SK-N-SH (cell line): ENCODE results near the gene FGGY. TPM values are rescaled to one million over a fixed set of nuclear protein-coding genes. Genes with fewer than 3 reads are reported as not detected.

ENCODE experiments used
- CTCF ChIA-PET: fragments of 300-600, 350-600 bp; formaldehyde crosslinking; extraction: SDS; loops from one replicate; lab custom pipeline; 2021; lab: Yijun Ruan, JAX
- POLR2A ChIA-PET: fragments of 350-600 bp; sonication (Branson Sonifier 250); formaldehyde crosslinking; extraction: SDS; loops from one replicate; lab custom pipeline; 2020; ENCODE audit warnings: antibody characterized with exemption, inconsistent platforms; lab: Yijun Ruan, JAX
- DNase-seq: peaks from one replicate; pipeline ENCODE4 v3.0.0; 2012
- H2AFZ ChIP-seq: fragments of 200-600 bp; sonication (generic); 2 replicates; pipeline ENCODE4 v1.8.1; 2016; ENCODE audit warnings: antibody characterized with exemption, mild to moderate bottlenecking, low read depth
- H3F3A ChIP-seq: fragments of 200-600 bp; sonication (generic); replicated peaks from 2 replicates; pipeline ENCODE3; 2016; ENCODE audit warnings: antibody characterized with exemption, mild to moderate bottlenecking; ENCODE audit not compliant: insufficient read depth
- H3K27ac ChIP-seq, 2 experiments: fragments of 200-500 bp in 1 of 2; fragments of 200-600 bp in 1 of 2; sonication (Bioruptor generic) in 1 of 2; sonication (generic), shearing (Covaris generic) in 1 of 2; 2 replicates each; pipeline versions ENCODE4 v1.5.1 to v1.6.1; 2014 to 2016; ENCODE audit warnings: low read depth in 2 of 2, inconsistent platforms in 1 of 2, low read length in 1 of 2, mild to moderate bottlenecking in 1 of 2, mixed read lengths in 1 of 2
- H3K27me3 ChIP-seq: fragments of 200-600 bp; sonication (generic), shearing (Covaris generic); 2 replicates; pipeline ENCODE4 v1.6.1; 2016; ENCODE audit warnings: mixed run types; ENCODE audit not compliant: insufficient read depth
- H3K36me3 ChIP-seq, 2 experiments: fragments of 200-500 bp in 1 of 2; fragments of 200-600 bp in 1 of 2; sonication (Bioruptor generic) in 1 of 2; sonication (generic) in 1 of 2; replicated peaks in 1 of 2; 2 replicates each; pipeline versions ENCODE3 to v1.5.1; 2014 to 2016; ENCODE audit warnings: low read length in 1 of 2, mild to moderate bottlenecking in 1 of 2; ENCODE audit not compliant: insufficient read depth in 2 of 2, control insufficient read depth in 1 of 2
- H3K4me1 ChIP-seq, 2 experiments: fragments of 200-500 bp in 1 of 2; fragments of 200-600 bp in 1 of 2; sonication (Bioruptor generic) in 1 of 2; sonication (generic), shearing (Covaris generic) in 1 of 2; 2 replicates each; pipeline versions ENCODE4 v1.5.1 to v1.6.1; 2014 to 2016; ENCODE audit warnings: low read depth in 1 of 2, low read length in 1 of 2, mixed run types in 1 of 2; ENCODE audit not compliant: insufficient read depth in 2 of 2, control insufficient read depth in 1 of 2
- H3K4me2 ChIP-seq: fragments of 200-600 bp; sonication (generic), shearing (Covaris generic); 2 replicates; pipeline ENCODE4 v1.6.1; 2017; ENCODE audit warnings: mixed run types
- H3K4me3 ChIP-seq, 2 experiments: fragments of 200-500 bp in 1 of 2; fragments of 200-600 bp in 1 of 2; sonication (Bioruptor generic) in 1 of 2; sonication (generic), shearing (Covaris generic) in 1 of 2; 2 replicates each; pipeline versions ENCODE4 v1.5.1 to v1.8.1; 2014 to 2016; ENCODE audit warnings: low read depth in 2 of 2, inconsistent platforms in 1 of 2, low read length in 1 of 2, mild to moderate bottlenecking in 1 of 2, mixed read lengths in 1 of 2, moderate library complexity in 1 of 2
- H3K79me2 ChIP-seq: fragments of 200-600 bp; sonication (generic); 2 replicates; pipeline ENCODE4 v1.8.1; 2017; ENCODE audit warnings: mild to moderate bottlenecking; ENCODE audit not compliant: insufficient read depth
- H3K9ac ChIP-seq: fragments of 200-600 bp; sonication (generic); 2 replicates; pipeline ENCODE4 v1.6.1; 2017; ENCODE audit warnings: mixed run types
- H3K9me2 ChIP-seq: fragments of 200-600 bp; sonication (generic); 2 replicates; pipeline ENCODE4 v1.6.1; 2017; ENCODE audit warnings: mixed run types
- H3K9me3 ChIP-seq: fragments of 200-600 bp; sonication (generic); 2 replicates; pipeline ENCODE4 v1.6.1; 2017; ENCODE audit warnings: mixed run types, mild to moderate bottlenecking, moderate library complexity
- H4K20me1 ChIP-seq: fragments of 200-600 bp; sonication (generic); 2 replicates; pipeline ENCODE4 v1.6.1; 2017; ENCODE audit warnings: mild to moderate bottlenecking, mixed run types; ENCODE audit not compliant: insufficient read depth
- CHD2 ChIP-seq: fragments of 150-350 bp; IDR thresholded peaks from 2 replicates; pipeline ENCODE4 v1.6.1; 2018; ENCODE audit warnings: low read length; ENCODE audit not compliant: partially characterized antibody
- EZH2phosphoT487 ChIP-seq: fragments of 200-600 bp; sonication (generic); IDR thresholded peaks from 2 replicates; pipeline ENCODE4 v1.6.1; 2017; ENCODE audit warnings: low read depth, mixed run types, mild to moderate bottlenecking, antibody characterized with exemption, moderate library complexity, borderline replicate concordance
- FOXM1 ChIP-seq: IDR thresholded peaks from 2 replicates; pipeline ENCODE4 v1.4.0; 2012; ENCODE audit warnings: low read depth, mild to moderate bottlenecking
- MXI1 ChIP-seq: IDR thresholded peaks from 2 replicates; pipeline ENCODE4 v1.6.1; 2012; ENCODE audit warnings: mild to moderate bottlenecking, low read depth, low read length, improper control_type of control experiment
- NRF1 ChIP-seq: IDR thresholded peaks from 2 replicates; pipeline ENCODE4 v1.6.1; 2012; ENCODE audit warnings: low read depth, mild to moderate bottlenecking, low read length
- POLR2AphosphoS5 ChIP-seq: IDR thresholded peaks from 2 replicates; pipeline ENCODE4 v1.6.1; 2012; ENCODE audit warnings: low read depth, low read length
- RFX5 ChIP-seq: IDR thresholded peaks from 2 replicates; pipeline ENCODE4 v1.6.1; 2012; ENCODE audit warnings: mild to moderate bottlenecking, improper control_type of control experiment, low read length
- TAF1 ChIP-seq: IDR thresholded peaks from 2 replicates; pipeline ENCODE4 v1.6.1; 2012; ENCODE audit warnings: low read depth, mild to moderate bottlenecking, low read length, moderate library complexity, borderline replicate concordance
- TCF12 ChIP-seq: IDR thresholded peaks from 2 replicates; pipeline ENCODE4 v1.4.0; 2012
- TEAD4 ChIP-seq: IDR thresholded peaks from 2 replicates; pipeline ENCODE4 v1.4.0; 2012; ENCODE audit warnings: mild to moderate bottlenecking, borderline replicate concordance; ENCODE audit not compliant: insufficient read depth
- WGBS: methylation state at CpG from one replicate; pipeline ENCODE4 v1.1.6; 2017; ENCODE audit warnings: low lambda C conversion rate; 5-methylcytosine and 5-hydroxymethylcytosine counted together
- polyA plus RNA-seq, 3 experiments: library from polyadenylated mRNA; depleted of rRNA; stranded (reverse); fragments of >200 nt; gene quantifications; 2 replicates each; pipeline ENCODE4 v1.2.3, GENCODE V29; 2012
- TF ChIP-seq, protein P1 (sequence below): IDR thresholded peaks from 2 replicates; pipeline ENCODE4 v1.4.0; 2012; ENCODE audit warnings: low read depth, borderline replicate concordance
- TF ChIP-seq, protein P2 (sequence below): fragments of 150-350 bp; IDR thresholded peaks from 2 replicates; pipeline ENCODE4 v1.6.1; 2016; ENCODE audit warnings: mild to moderate bottlenecking, low read depth, low read length
- TF ChIP-seq, protein P3 (sequence below): fragments of 150-350 bp; IDR thresholded peaks from 2 replicates; pipeline ENCODE4 v1.6.1; 2017; ENCODE audit warnings: antibody characterized with exemption, low read length, low read depth, borderline replicate concordance
- TF ChIP-seq, protein P4 (sequence below): IDR thresholded peaks from 2 replicates; pipeline ENCODE4 v1.4.0; 2012; ENCODE audit warnings: low read depth, borderline replicate concordance

The FGGY gene
- polyA plus RNA-seq, 1 of the 3 experiments (the other 2 are of a cell fraction) = 10.3 TPM

DNA sequence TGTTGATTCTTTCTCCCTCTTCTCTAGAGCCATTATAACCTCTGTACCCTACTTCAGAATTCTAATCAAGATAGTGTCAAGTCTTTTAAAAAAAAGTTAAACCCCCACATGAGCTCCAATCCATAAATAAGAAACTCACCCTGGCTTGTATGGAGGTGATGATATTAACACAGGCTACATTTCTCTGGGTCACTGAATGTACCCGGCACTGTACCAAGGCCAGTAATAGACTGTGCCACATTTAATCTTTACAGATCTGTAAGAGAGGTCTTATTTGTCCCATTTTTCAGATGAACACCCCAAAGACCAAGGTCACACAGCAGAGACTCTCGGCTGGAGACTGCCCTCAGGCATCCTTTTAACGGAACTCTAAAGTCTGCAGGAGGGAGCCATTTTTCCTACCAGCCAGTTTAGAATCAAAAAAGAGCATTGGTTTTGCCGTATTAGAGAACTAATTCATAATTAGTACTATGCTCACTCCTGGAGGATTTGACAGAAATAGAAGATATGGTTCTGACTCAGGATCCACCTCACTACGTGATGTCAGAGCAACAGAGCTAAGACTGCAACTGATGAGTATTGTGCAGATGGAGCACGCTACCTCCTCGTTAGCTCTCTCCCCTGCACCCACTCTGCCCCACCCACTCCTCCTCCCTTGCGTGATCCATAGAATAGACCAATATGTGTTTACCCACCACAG lies 300.7 kb downstream of the FGGY start:
- Histone ChIP-seq H3K4me3 (no peak overlapping the region), H3K79me2 (no peaks in the 10 kb centered on the region), H3K4me1 (peaks cover 3 to 12% of the 10 kb centered on the region in 2 experiments; a peak in 2 of 4 replicates), H3K4me2 (no peak overlapping the region), H3K27me3 (no peaks in the 10 kb centered on the region), H4K20me1 (no peaks in the 10 kb centered on the region), H3K27ac (no peak overlapping the region), H3K9ac (no peak overlapping the region), H3F3A (peaks cover 8% of the 10 kb centered on the region), H3K9me3 (no peaks in the 10 kb centered on the region), H3K36me3 (no peaks in the 10 kb centered on the region), H2AFZ (no peak overlapping the region), H3K9me2 (no peaks in the 10 kb centered on the region)
- TF ChIP-seq, protein P1, sequence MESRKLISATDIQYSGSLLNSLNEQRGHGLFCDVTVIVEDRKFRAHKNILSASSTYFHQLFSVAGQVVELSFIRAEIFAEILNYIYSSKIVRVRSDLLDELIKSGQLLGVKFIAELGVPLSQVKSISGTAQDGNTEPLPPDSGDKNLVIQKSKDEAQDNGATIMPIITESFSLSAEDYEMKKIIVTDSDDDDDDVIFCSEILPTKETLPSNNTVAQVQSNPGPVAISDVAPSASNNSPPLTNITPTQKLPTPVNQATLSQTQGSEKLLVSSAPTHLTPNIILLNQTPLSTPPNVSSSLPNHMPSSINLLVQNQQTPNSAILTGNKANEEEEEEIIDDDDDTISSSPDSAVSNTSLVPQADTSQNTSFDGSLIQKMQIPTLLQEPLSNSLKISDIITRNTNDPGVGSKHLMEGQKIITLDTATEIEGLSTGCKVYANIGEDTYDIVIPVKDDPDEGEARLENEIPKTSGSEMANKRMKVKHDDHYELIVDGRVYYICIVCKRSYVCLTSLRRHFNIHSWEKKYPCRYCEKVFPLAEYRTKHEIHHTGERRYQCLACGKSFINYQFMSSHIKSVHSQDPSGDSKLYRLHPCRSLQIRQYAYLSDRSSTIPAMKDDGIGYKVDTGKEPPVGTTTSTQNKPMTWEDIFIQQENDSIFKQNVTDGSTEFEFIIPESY = no peak
- TF ChIP-seq EZH2phosphoT487 = no peak
- TF ChIP-seq POLR2AphosphoS5 = no peak
- no peak for TF ChIP-seq NRF1
- TF ChIP-seq TAF1 = no peak
- TF ChIP-seq TEAD4 = no peak
- no peak for TF ChIP-seq CHD2
- no peak for TF ChIP-seq FOXM1
- TF ChIP-seq, protein P2, sequence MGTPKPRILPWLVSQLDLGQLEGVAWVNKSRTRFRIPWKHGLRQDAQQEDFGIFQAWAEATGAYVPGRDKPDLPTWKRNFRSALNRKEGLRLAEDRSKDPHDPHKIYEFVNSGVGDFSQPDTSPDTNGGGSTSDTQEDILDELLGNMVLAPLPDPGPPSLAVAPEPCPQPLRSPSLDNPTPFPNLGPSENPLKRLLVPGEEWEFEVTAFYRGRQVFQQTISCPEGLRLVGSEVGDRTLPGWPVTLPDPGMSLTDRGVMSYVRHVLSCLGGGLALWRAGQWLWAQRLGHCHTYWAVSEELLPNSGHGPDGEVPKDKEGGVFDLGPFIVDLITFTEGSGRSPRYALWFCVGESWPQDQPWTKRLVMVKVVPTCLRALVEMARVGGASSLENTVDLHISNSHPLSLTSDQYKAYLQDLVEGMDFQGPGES = no peak
- no peak for DNase-seq
- 96% methylated on average over 8 of the region's 8 CpGs for WGBS
- POLR2A ChIA-PET = no interaction called here
- CTCF ChIA-PET = no interaction called here

DNA sequence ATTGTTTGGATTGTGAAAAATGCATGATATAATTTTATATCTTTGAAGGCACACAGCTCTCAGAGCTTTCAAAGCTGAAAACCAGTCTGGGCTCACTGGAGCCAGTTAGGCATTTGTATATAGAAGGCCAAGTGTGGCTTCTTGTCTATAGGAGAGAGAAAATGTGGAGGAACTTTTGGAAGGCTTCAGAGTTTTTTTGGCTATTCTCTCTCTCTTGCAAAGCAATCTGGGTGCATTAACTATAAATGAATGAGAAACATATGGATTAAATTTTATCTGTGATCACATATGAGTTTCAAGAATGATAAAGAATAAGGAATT lies 301.2 kb downstream of the FGGY start:
- POLR2A ChIA-PET = no interaction called here
- TF ChIP-seq RFX5 (no peak), MXI1 (no peak), TCF12 (no peak)
- TF ChIP-seq, protein P3, sequence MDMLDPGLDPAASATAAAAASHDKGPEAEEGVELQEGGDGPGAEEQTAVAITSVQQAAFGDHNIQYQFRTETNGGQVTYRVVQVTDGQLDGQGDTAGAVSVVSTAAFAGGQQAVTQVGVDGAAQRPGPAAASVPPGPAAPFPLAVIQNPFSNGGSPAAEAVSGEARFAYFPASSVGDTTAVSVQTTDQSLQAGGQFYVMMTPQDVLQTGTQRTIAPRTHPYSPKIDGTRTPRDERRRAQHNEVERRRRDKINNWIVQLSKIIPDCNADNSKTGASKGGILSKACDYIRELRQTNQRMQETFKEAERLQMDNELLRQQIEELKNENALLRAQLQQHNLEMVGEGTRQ = no peak
- TF ChIP-seq, protein P4, sequence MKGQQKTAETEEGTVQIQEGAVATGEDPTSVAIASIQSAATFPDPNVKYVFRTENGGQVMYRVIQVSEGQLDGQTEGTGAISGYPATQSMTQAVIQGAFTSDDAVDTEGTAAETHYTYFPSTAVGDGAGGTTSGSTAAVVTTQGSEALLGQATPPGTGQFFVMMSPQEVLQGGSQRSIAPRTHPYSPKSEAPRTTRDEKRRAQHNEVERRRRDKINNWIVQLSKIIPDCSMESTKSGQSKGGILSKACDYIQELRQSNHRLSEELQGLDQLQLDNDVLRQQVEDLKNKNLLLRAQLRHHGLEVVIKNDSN = no peak
- CTCF ChIA-PET = no interaction called here
- Histone ChIP-seq H3K4me1 (peaks cover 3 to 12% of the 10 kb centered on the region in 2 experiments; a peak in 2 of 4 replicates), H3K27me3 (no peaks in the 10 kb centered on the region), H3K9me2 (no peaks in the 10 kb centered on the region), H3K9ac (no peak overlapping the region), H3K27ac (no peak overlapping the region), H3F3A (peaks cover 8% of the 10 kb centered on the region), H3K9me3 (no peaks in the 10 kb centered on the region), H3K4me3 (no peak overlapping the region), H3K4me2 (no peak overlapping the region), H3K79me2 (no peaks in the 10 kb centered on the region), H4K20me1 (no peaks in the 10 kb centered on the region), H2AFZ (no peak overlapping the region), H3K36me3 (no peaks in the 10 kb centered on the region)
- DNase-seq = no peak
